ENCODE measurements around the gene MAMSTR.

The MAMSTR gene

GRCh38 chr19:48724796-48725753 is 5.5 kb upstream of the MAMSTR start:
- H3K4me3 ChIP-seq (ENCODE audit: low read depth, low read length), result no peak overlapping the region
- peak overlapping the region; percentile 18 for H3K27ac ChIP-seq (ENCODE audit: extremely low read depth, low read depth, low read length)
- H3K4me1 ChIP-seq (ENCODE audit: control insufficient read depth, insufficient read depth, low read length), result no peaks in the 10 kb centered on the region; the same call in 1 of the 2 replicates
- POLR2A ChIA-PET, result interaction anchor here (0.5 to 4.9 kb wide), 11 partner anchors 9 to 1497 kb away, joined by 3 to 35 read pairs (median 4); partner anchors contain the start of genes CA11, IZUMO1, RPL18 and SPHK2
- CTCF ChIA-PET, result interaction anchor here (0.5 to 3.1 kb wide), 15 partner anchors 8 to 539 kb away, joined by 3 to 12 read pairs (median 3); partner anchors contain the start of genes CA11 and GYS1
- no peaks in the 10 kb centered on the region for H3K36me3 ChIP-seq (ENCODE audit: control insufficient read depth in 2 of 2, insufficient read depth in 1 of 2, low read length in 2 of 2)
- no peaks in the 10 kb centered on the region for H3K9me3 ChIP-seq (ENCODE audit: control insufficient read depth, insufficient read depth, low read depth, low read length)
- TF ChIP-seq ZNF76 (tag by site-specific recombination; IDR thresholded peaks at IDR 0.05; ENCODE audit: borderline replicate concordance, low read depth), result peak; percentile 97
- peak; percentile 86 for TF ChIP-seq ZBTB11 (tag by site-specific recombination; conservative IDR thresholded peaks at IDR 0.05; ENCODE audit: low read depth)
- peak; percentile 94 for TF ChIP-seq ZNF518A (tag by site-specific recombination; conservative IDR thresholded peaks at IDR 0.05; ENCODE audit: low read depth)
- no peak for TF ChIP-seq KLF16 (tag by site-specific recombination; IDR thresholded peaks at IDR 0.05)
- TF ChIP-seq ATF2 (tag by site-specific recombination; IDR thresholded peaks at IDR 0.05; ENCODE audit: low read depth), result peak; percentile 49; the same call in 1 of the 2 replicates
- TF ChIP-seq ZBTB6 (tag by site-specific recombination; IDR thresholded peaks at IDR 0.05), result peak; percentile 24; the same call in 1 of the 2 replicates
- TF ChIP-seq ZNF843 (tag by site-specific recombination; IDR thresholded peaks at IDR 0.05), result no peak
- 0 out of 2 replicates have a peak, but pooled peaks have one; percentile 26 for TF ChIP-seq ZNF580 (tag by site-specific recombination; IDR thresholded peaks at IDR 0.05)
- peak; percentile 36; the same call in 1 of the 2 replicates for TF ChIP-seq ZBTB20 (tag by site-specific recombination; IDR thresholded peaks at IDR 0.05)
- peak; percentile 96 for TF ChIP-seq ZNF629 (tag by site-specific recombination; IDR thresholded peaks at IDR 0.05)
- TF ChIP-seq ZNF555 (tag by site-specific recombination; conservative IDR thresholded peaks at IDR 0.05), result no peak
- peak; percentile 18; the same call in 1 of the 2 replicates for TF ChIP-seq ZNF398 (tag by site-specific recombination; IDR thresholded peaks at IDR 0.05)
- peak; percentile 83 for TF ChIP-seq IKZF3 (tag by site-specific recombination; IDR thresholded peaks at IDR 0.05)
- peak; percentile 58; the same call in 1 of the 2 replicates for TF ChIP-seq ZNF362 (tag by site-specific recombination; IDR thresholded peaks at IDR 0.05)
- no peak for TF ChIP-seq TRIM28 (IDR thresholded peaks at IDR 0.05; ENCODE audit: borderline replicate concordance, low read length)
- TF ChIP-seq ZBTB21 (tag by site-specific recombination; IDR thresholded peaks at IDR 0.05), result peak; percentile 99
- TF ChIP-seq ZXDB (tag by site-specific recombination; IDR thresholded peaks at IDR 0.05), result peak; percentile 55
- TF ChIP-seq ZFHX2 (tag by site-specific recombination; conservative IDR thresholded peaks at IDR 0.05), result peak; percentile 56
- TF ChIP-seq ZNF19 (tag by site-specific recombination; IDR thresholded peaks at IDR 0.05; ENCODE audit: low read depth), result no peak
